ENCODE measurements around the gene ALG12. TPM values are rescaled to one million over a fixed set of nuclear protein-coding genes. Genes with fewer than 3 reads are reported as not detected.

Gene ALG12
- total RNA-seq = 18.7 to 27.3 TPM (median 20.6 TPM) in 3 replicates
- long read RNA-seq, full-length matches to known transcripts = 39 of 56 reads
- long read RNA-seq, partial matches to known transcripts = 5 of 56 reads
- long read RNA-seq, other reads (novel, unspliced or antisense) = 12 of 56 reads

- H3K4me1 Mint-ChIP-seq (ENCODE audit: low read depth) = peaks cover 19% of the 10 kb centered on the region
- no peaks in the 10 kb centered on the region for H3K9me3 Mint-ChIP-seq (ENCODE audit: low read depth)
- TF ChIP-seq CTCF (IDR thresholded peaks at IDR 0.05) = no peak
- peak within 1 kb of the TSS; percentile 84 for H3K27ac Mint-ChIP-seq (ENCODE audit: unreplicated experiment)
- H3K27me3 Mint-ChIP-seq (ENCODE audit: low read depth) = no peaks in the 10 kb centered on the region
- no peaks in the 10 kb centered on the region for H3K36me3 Mint-ChIP-seq (ENCODE audit: low read depth)
- H3K4me3 Mint-ChIP-seq (ENCODE audit: unreplicated experiment) = peak within 1 kb of the TSS; percentile 76
- peak; percentile 99 for DNase-seq (ENCODE audit: low spot score)
Measured at GRCh38 chr22:49917974-49918910, at the start of gene ALG12, which contains the start of gene CRELD2. Gene ALG12, minus strand, starts transcription at chr22:49918438. Its CDS starts 4,673 bp downstream, at chr22:49913765. Gene CRELD2, plus strand, starts transcription at chr22:49918634. Its CDS starts 136 bp downstream, at chr22:49918770.

DNA sequence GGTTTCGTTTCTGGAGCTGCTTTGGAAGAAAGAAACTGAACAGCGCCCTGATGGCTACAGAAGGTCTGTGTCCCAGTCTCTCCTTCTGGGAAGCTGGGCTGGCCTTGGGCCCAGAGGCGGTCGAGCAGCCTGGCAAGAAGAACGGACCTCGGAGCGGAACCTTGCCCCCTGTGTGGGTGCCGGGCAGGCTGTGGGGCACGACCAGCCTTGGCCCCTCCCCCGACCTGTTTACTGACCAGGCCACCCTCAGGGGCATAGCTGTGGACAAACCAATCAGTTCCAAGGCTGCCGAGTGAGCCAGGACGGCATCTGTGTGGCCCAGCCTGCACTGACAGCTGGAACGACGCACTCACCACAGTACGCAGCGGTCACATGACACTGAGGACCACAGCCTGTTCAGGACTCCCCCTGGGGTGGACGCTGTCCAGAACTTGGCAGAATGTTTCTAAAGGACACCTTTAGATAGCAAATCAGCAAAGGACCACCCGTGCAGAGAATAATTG, 49.5 kb upstream of the ALG12 start:
- peak overlapping the region; percentile 12 for H3K27ac Mint-ChIP-seq (ENCODE audit: unreplicated experiment)
- H3K36me3 Mint-ChIP-seq (ENCODE audit: low read depth) = peaks cover 1% of the 10 kb centered on the region
- no peaks in the 10 kb centered on the region for H3K27me3 Mint-ChIP-seq (ENCODE audit: low read depth)
- TF ChIP-seq CTCF (IDR thresholded peaks at IDR 0.05) = no peak
- no peaks in the 10 kb centered on the region for H3K9me3 Mint-ChIP-seq (ENCODE audit: low read depth)
- H3K4me3 Mint-ChIP-seq (ENCODE audit: unreplicated experiment) = no peak overlapping the region
- peaks cover 18% of the 10 kb centered on the region for H3K4me1 Mint-ChIP-seq (ENCODE audit: low read depth)
- peak; percentile 82 for DNase-seq (ENCODE audit: low spot score)

DNA sequence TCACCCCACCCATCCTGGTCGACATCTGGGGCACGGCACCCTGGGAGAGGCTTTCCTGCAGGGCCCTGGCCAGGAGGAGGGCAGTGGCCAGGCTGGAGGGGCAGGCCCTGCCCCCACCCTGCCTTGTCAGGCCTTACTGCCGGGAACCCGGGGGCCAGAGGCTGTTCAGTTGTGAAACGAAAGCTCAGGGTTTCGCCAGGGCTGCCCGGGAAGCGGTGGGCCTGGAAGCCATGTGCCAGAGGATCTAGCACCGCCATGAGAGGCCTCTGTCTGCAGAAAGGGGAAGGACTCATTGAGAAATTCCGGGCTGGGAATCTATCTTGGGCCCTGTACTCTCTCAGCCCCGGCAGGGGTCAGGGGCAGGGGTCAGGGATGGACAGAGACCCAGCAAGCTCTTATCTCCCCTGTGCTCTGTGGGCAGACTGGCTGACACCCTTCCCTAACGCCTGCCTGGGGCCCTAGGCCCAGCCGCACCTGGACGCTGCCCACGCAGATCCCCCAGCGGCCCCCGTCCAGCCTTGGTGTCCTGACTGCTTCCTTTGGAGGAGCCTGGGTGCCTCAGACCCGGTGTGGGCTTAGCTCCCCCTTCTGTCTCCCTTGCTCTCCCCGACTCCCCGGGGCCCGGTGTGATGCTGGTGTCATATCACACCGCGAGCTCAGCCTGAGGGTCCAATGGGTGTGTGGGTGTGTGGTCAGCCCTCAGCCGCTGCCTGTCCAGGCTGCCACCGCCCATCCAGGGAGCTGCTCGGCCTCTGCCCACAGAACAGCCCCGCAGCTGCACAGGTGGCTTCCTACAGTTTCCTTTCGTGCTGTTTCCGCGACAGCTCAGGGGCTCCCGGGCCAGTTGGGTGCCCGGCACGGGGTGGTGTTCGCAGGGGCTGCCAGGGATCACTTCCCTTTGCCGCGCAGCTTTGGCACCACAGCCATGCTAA, 48.8 kb upstream of the ALG12 start:
- H3K36me3 Mint-ChIP-seq (ENCODE audit: low read depth) = peaks cover 1% of the 10 kb centered on the region
- no peaks in the 10 kb centered on the region for H3K9me3 Mint-ChIP-seq (ENCODE audit: low read depth)
- no peak overlapping the region for H3K27ac Mint-ChIP-seq (ENCODE audit: unreplicated experiment)
- peak; percentile 88 for DNase-seq (ENCODE audit: low spot score)
- TF ChIP-seq CTCF (IDR thresholded peaks at IDR 0.05) = no peak
- H3K4me3 Mint-ChIP-seq (ENCODE audit: unreplicated experiment) = no peak overlapping the region
- peaks cover 18% of the 10 kb centered on the region for H3K4me1 Mint-ChIP-seq (ENCODE audit: low read depth)
- no peaks in the 10 kb centered on the region for H3K27me3 Mint-ChIP-seq (ENCODE audit: low read depth)

DNA sequence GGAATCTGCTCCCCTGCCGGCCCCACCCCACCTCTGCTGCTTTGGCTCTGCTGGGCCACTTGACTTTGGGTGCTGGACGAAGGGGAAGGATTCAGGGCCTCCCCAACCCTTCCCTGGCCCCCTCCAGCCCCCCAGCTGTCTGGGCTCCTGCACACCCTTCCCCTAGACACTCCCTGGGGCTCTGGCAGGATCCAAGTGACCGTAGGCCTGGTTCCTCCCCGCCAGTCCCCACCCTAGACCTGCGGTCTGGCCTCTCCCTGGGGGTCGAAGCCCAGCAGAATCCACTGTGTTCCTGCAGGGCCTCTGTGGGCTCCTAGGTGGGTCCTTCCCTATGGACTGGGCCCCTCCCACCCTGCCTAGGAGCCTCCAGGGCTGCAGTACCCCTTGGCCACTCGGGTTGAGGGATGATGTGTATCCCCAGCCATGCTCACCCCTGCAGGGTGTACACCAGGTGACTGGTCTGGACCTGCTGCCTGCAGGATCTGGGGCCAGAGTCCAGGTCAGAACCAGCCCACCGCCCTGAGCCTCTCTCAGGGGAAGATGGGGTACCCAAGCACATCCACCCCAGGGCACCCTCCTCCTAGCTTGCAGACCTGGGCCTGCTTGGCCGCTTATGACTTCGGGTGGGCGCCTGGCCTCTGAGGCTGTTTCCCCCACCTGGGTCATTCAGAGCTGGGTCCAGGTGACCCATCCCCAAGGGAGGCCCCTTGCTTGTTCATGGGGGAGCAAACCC, 48.0 kb upstream of the ALG12 start:
- no peak for TF ChIP-seq CTCF (IDR thresholded peaks at IDR 0.05)
- Mint-ChIP-seq H3K27ac (ENCODE audit: unreplicated experiment) (no peak overlapping the region), H3K9me3 (ENCODE audit: low read depth) (no peaks in the 10 kb centered on the region), H3K4me3 (ENCODE audit: unreplicated experiment) (no peak overlapping the region), H3K36me3 (ENCODE audit: low read depth) (peaks cover 1% of the 10 kb centered on the region), H3K27me3 (ENCODE audit: low read depth) (no peaks in the 10 kb centered on the region), H3K4me1 (ENCODE audit: low read depth) (peaks cover 18% of the 10 kb centered on the region)
- DNase-seq (ENCODE audit: low spot score) = peak; percentile 90
